ENCODE data around the gene TNP2.
A peak's percentile ranks its signal among the peaks of the same experiment; 100 is the strongest.
"Not testable (repeated sequence)": the region's sequence is repeated elsewhere in the genome, so short reads cannot be mapped to it uniquely, and the experiment has no call there.

TNP2 gene

GRCh38 chr16:11291091-11291703 is 22.1 kb upstream of the TNP2 start:
- Mint-ChIP-seq H3K9me3 (peaks cover 11% of the 10 kb centered on the region), H3K27ac (peak overlapping the region; percentile 23), H3K27me3 (ENCODE audit: low read depth, poor library complexity) (peaks cover 3% of the 10 kb centered on the region), H3K36me3 (ENCODE audit: low read depth) (no peaks in the 10 kb centered on the region), H3K4me3 (peak overlapping the region; percentile 12), H3K4me1 (peaks cover 54% of the 10 kb centered on the region)
- no peak for DNase-seq
- TF ChIP-seq, protein P1, sequence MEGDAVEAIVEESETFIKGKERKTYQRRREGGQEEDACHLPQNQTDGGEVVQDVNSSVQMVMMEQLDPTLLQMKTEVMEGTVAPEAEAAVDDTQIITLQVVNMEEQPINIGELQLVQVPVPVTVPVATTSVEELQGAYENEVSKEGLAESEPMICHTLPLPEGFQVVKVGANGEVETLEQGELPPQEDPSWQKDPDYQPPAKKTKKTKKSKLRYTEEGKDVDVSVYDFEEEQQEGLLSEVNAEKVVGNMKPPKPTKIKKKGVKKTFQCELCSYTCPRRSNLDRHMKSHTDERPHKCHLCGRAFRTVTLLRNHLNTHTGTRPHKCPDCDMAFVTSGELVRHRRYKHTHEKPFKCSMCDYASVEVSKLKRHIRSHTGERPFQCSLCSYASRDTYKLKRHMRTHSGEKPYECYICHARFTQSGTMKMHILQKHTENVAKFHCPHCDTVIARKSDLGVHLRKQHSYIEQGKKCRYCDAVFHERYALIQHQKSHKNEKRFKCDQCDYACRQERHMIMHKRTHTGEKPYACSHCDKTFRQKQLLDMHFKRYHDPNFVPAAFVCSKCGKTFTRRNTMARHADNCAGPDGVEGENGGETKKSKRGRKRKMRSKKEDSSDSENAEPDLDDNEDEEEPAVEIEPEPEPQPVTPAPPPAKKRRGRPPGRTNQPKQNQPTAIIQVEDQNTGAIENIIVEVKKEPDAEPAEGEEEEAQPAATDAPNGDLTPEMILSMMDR (IDR thresholded peaks at IDR 0.05) = no peak

- no peak for DNase-seq
- Mint-ChIP-seq H3K27ac (peak overlapping the region; percentile 68), H3K4me3 (no peak overlapping the region), H3K4me1 (peaks cover 60% of the 10 kb centered on the region), H3K36me3 (ENCODE audit: low read depth) (no peaks in the 10 kb centered on the region), H3K27me3 (ENCODE audit: low read depth, poor library complexity) (peaks cover 2% of the 10 kb centered on the region), H3K9me3 (peaks cover 11% of the 10 kb centered on the region)
- TF ChIP-seq, protein P1 (IDR thresholded peaks at IDR 0.05) = no peak
Observed at GRCh38 chr16:11290102-11290893, 21.2 kb upstream of the TNP2 start.

GRCh38 chr16:11289696-11290095 is 20.6 kb upstream of the TNP2 start:
- H3K4me1 Mint-ChIP-seq = peaks cover 61% of the 10 kb centered on the region
- H3K36me3 Mint-ChIP-seq (ENCODE audit: low read depth); H3K27me3 Mint-ChIP-seq (ENCODE audit: low read depth, poor library complexity); DNase-seq; H3K4me3 Mint-ChIP-seq; H3K27ac Mint-ChIP-seq: not testable (repeated sequence)
- H3K9me3 Mint-ChIP-seq = peaks cover 11% of the 10 kb centered on the region

GRCh38 chr16:11289202-11289601 is 20.1 kb upstream of the TNP2 start:
- no peak overlapping the region for H3K4me3 Mint-ChIP-seq
- H3K36me3 Mint-ChIP-seq (ENCODE audit: low read depth) = no peaks in the 10 kb centered on the region
- peaks cover 2% of the 10 kb centered on the region for H3K27me3 Mint-ChIP-seq (ENCODE audit: low read depth, poor library complexity)
- no peak overlapping the region for H3K27ac Mint-ChIP-seq
- DNase-seq = no peak
- TF ChIP-seq, protein P1 (IDR thresholded peaks at IDR 0.05) = no peak
- H3K4me1 Mint-ChIP-seq = peaks cover 61% of the 10 kb centered on the region
- H3K9me3 Mint-ChIP-seq = peaks cover 11% of the 10 kb centered on the region

DNA sequence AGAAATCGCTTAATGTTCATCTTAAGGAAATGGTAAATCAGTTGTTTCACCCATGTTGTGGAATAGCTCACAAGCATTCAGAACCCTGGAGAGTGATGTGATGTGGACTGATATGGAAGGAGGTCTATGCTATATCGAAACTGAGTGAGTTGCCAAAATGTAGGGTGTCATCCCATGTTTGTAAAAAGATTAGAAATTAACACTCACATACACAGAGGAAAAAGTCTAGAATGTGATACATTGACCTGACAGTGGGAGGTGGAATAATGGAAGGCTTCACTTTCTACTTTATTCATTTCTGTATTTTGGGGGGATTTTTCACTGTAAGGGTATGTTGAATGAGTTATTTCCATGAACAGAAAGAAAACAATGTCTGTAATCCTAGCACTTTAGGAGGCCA is 16.7 kb upstream of the TNP2 start:
- H3K4me1 Mint-ChIP-seq = peaks cover 43% of the 10 kb centered on the region
- DNase-seq = no peak
- TF ChIP-seq, protein P1 (IDR thresholded peaks at IDR 0.05) = no peak
- H3K36me3 Mint-ChIP-seq (ENCODE audit: low read depth) = no peaks in the 10 kb centered on the region
- peaks cover 9% of the 10 kb centered on the region for H3K27me3 Mint-ChIP-seq (ENCODE audit: low read depth, poor library complexity)
- H3K4me3 Mint-ChIP-seq = no peak overlapping the region
- H3K9me3 Mint-ChIP-seq = peaks cover 11% of the 10 kb centered on the region
- no peak overlapping the region for H3K27ac Mint-ChIP-seq

DNA sequence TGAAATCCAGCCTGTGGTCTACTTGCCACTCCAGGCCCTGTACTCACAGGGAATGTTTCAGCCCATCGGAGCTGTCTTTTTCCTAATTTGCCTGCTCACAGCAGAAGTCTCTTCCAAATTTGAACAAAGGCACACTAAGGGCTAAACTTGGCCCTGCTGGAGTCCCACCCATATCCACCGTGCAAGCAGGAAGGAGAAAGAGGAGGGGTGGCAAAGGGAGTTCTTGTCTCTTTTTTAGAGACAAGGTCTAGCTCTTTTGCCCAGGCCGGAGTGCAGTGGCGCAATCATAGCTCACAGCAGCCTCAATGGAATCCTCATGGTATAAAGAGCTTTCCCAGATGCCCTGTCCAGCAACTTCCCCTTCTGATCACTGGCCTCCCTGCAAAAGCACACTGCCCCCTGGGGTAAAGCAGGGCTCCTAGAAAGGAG is 14.7 kb upstream of the TNP2 start:
- TF ChIP-seq, protein P1 (IDR thresholded peaks at IDR 0.05) = no peak
- Mint-ChIP-seq H3K27ac (peak overlapping the region; percentile 24), H3K4me1 (peaks cover 34% of the 10 kb centered on the region), H3K36me3 (ENCODE audit: low read depth) (no peaks in the 10 kb centered on the region), H3K9me3 (peaks cover 11% of the 10 kb centered on the region), H3K27me3 (ENCODE audit: low read depth, poor library complexity) (peaks cover 10% of the 10 kb centered on the region), H3K4me3 (no peak overlapping the region)
- DNase-seq = no peak

Data from nephron progenitor cell (in vitro differentiated cells).